ACC112 (cell line): ENCODE results near the gene SMAD2.
A peak's percentile ranks its signal among the peaks of the same experiment; 100 is the strongest.

Source experiments
- H2AFZ ChIP-seq: fragments of 200-600 bp; sonication (generic); one replicate; pipeline ENCODE4 v1.6.0; 2017; ENCODE audit warnings: antibody characterized with exemption, low read length; ENCODE audit not compliant: unreplicated experiment
- H3K27ac ChIP-seq: fragments of 200-600 bp; sonication (generic); 2 replicates; pipeline ENCODE4 v1.5.1; 2014; ENCODE audit warnings: low read depth, mild to moderate bottlenecking, antibody characterized with exemption, low read length, moderate library complexity
- H3K27me3 ChIP-seq: fragments of 200-600 bp; sonication (generic); 2 replicates; pipeline ENCODE4 v1.6.1; 2014; ENCODE audit warnings: mild to moderate bottlenecking, antibody characterized with exemption, low read length, moderate library complexity, mixed read lengths; ENCODE audit not compliant: insufficient read depth
- H3K36me3 ChIP-seq: fragments of 200-600 bp; sonication (generic); 2 replicates; pipeline ENCODE4 v1.6.1; 2016; ENCODE audit warnings: mild to moderate bottlenecking, antibody characterized with exemption, low read length, moderate library complexity, mixed read lengths; ENCODE audit not compliant: insufficient read depth
- H3K4me1 ChIP-seq: fragments of 200-600 bp; sonication (generic); one replicate; pipeline ENCODE4 v1.6.1; 2016; ENCODE audit warnings: low read length, mixed read lengths; ENCODE audit not compliant: insufficient read depth, unreplicated experiment, control insufficient read depth
- H3K4me3 ChIP-seq: fragments of 200-600 bp; sonication (generic); 2 replicates; pipeline ENCODE4 v1.5.1; 2014; ENCODE audit warnings: mild to moderate bottlenecking, low read depth, low read length
- H3K79me2 ChIP-seq: fragments of 200-600 bp; sonication (generic); one replicate; pipeline ENCODE4 v1.6.0; 2016; ENCODE audit warnings: low read length; ENCODE audit not compliant: control insufficient read depth, unreplicated experiment, insufficient read depth

Gene SMAD2

DNA sequence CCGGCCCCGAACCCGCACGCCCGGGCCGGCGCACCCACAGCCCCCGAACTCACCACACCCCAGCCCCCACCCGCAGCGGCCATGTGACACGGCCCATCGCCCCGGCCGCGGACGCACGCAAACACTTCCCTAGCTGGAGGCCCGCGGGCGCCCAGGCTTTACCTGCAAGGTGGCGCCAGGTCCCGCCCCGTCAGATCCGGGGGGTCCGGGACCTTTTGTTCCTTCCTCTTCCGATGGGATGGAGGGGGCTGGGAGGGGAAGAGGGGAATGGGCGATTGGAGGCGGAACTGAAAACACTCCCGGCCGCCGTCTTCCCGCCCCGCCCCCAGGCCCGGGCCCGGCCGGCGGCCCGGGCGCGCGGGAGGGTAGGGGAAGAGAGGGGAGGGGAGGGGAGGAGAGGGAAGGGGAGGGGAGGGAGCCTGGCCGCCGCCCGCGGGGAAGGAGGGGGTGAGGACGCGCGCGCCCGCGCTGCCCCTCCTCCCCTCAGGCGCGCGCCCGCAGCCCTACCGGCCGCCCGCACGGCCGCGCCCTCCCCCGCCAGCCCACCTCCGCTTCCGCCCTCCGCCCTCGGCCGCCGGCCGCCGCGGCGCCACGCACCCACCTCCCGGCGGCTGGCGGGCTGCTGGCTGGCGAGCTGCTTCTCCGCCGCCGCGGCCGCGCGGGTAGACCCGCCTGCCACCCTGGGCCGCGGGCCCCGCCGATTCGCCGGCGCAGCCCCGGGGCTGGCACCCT, at the start of gene SMAD2:
SMAD2 (minus strand) TSS at position 461 of the 732 bp plus-strand sequence. CDS start 33,903 bp downstream, outside the sequence.
- Histone ChIP-seq H3K4me3 (peak within 1 kb of the TSS; percentile 89), H3K79me2 (peaks cover 44% of the 10 kb centered on the region), H3K27me3 (peaks cover 15% of the 10 kb centered on the region; the same call in 1 of the 2 replicates), H3K4me1 (peaks cover 11% of the 10 kb centered on the region), H3K36me3 (no peaks in the 10 kb centered on the region), H3K27ac (peak within 1 kb of the TSS; percentile 92), H2AFZ (peak within 1 kb of the TSS; percentile 71)

DNA sequence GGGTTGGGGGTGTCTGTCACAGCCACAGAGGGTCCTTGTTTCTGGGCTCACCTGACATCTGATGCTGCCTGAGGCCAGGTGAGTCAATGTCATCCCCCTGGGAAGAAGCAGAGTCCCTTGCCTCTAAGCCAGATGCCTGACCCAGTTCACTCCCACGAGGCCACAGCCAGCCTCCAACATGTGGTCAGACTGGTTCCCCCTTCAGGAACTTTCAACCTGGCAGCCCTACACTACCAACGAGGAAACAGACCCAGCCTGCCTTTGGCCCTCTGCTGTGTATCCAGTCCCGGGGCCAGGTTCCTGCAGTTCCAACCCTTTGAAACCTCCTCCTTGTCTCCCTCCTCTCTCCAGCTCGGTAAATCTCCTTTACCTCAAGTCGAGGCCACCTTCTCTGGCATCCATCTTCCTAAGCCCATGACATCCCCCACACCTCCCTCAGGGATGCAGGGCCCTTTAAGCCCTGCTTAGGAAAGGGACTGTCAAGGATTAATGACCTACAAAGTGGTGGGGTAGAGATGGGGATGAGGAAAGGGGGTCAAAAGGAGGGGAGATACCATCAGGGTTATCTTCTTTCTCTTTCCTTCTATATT, 49.2 kb upstream of the SMAD2 start:
- Histone ChIP-seq H3K27me3 (peaks cover 58% of the 10 kb centered on the region), H3K27ac (no peak overlapping the region), H3K79me2 (no peaks in the 10 kb centered on the region), H2AFZ (no peak overlapping the region), H3K36me3 (no peaks in the 10 kb centered on the region), H3K4me1 (no peaks in the 10 kb centered on the region), H3K4me3 (no peak overlapping the region)

DNA sequence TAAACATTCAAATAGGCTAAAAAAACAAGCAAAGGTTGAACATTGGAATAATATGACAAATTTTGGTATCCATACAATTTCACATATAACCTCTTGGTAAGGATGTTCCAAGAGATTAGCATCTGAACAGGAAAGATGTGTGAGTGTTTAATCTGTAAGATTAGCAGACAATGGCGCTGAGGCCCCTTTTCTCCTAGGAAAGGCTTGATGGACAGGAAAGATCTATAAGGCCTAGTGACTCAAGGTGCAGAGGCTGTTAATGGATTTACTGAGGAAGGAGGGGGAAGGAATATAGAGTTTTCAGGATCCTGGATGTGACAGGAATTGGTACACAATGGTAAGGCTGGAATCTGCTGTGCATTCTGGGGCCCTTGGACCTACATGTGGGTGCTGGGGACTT, 48.1 kb upstream of the SMAD2 start:
- Histone ChIP-seq H3K4me3 (no peak overlapping the region), H3K79me2 (no peaks in the 10 kb centered on the region), H3K4me1 (no peaks in the 10 kb centered on the region), H3K27ac (no peak overlapping the region), H3K27me3 (peaks cover 61% of the 10 kb centered on the region), H3K36me3 (no peaks in the 10 kb centered on the region), H2AFZ (no peak overlapping the region)

DNA sequence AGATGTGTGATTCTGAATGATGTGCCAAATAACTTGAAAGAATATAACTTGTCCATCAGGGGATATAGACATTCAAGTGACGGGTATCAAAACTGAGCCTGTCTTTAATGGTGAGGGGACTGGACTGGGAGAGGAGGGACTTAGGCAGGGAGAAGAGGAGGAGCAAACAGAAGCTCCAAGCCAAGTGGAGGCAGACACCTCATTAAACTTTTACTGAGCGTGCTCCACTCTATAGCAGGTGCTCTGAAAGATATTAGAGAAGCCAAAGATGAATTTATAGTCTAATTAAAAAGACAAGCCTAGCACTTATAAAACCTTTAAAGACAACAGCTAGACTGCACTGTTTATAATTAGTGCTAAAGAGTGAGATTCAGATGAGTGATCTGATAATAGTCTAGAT, 47.7 kb upstream of the SMAD2 start:
- H3K36me3 ChIP-seq: no peaks in the 10 kb centered on the region
- no peak overlapping the region for H2AFZ ChIP-seq
- H3K27ac ChIP-seq: no peak overlapping the region
- no peaks in the 10 kb centered on the region for H3K79me2 ChIP-seq
- H3K4me1 ChIP-seq: no peaks in the 10 kb centered on the region
- H3K4me3 ChIP-seq: no peak overlapping the region
- H3K27me3 ChIP-seq: peaks cover 66% of the 10 kb centered on the region

DNA sequence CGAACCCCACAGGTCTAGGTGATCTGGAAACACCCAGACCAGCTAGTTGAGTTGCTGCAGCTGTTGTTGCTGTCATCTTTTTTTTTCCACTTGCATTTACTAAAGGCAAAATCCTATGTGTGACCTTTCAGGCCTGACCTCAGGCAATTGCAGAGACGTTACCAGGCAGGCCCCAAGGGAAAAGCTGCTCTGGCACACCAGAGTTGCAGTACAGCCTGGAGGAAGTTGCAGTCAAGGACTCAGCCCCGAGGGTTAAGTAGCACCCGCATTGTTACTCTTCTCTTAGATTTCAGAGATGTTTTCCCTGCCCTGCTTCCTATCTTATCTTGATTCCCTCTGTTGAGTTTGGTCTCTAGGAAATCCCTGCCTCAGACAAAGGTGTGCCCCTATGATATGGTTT, 45.2 kb upstream of the SMAD2 start:
- Histone ChIP-seq H3K4me3 (no peak overlapping the region), H3K79me2 (no peaks in the 10 kb centered on the region), H3K4me1 (no peaks in the 10 kb centered on the region)

DNA sequence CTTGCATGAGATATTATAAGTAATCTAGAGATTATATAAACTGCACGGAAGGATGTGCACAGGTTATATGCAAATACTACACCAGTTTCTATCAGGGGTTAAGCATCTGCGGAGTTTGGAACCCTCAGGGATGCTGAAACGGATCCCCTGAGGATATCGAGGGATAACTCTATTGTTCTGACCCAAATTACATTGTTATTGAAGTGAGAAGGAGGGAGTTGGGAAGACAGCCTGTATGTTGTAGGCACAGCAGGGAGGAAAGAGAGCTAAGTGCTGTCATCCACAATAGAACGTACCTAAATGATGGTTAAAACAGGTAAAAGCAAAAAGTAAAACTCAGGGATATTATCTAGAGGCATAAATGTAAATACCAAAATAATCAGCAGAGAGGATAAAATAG, 44.6 kb upstream of the SMAD2 start:
- Histone ChIP-seq H2AFZ (no peak overlapping the region), H3K27ac (no peak overlapping the region)

More for the DNA sequence above, 45.2 kb upstream of the SMAD2 start:
- Histone ChIP-seq H3K27ac (no peak overlapping the region), H3K27me3 (peaks cover 81% of the 10 kb centered on the region), H3K36me3 (no peaks in the 10 kb centered on the region), H2AFZ (no peak overlapping the region)

DNA sequence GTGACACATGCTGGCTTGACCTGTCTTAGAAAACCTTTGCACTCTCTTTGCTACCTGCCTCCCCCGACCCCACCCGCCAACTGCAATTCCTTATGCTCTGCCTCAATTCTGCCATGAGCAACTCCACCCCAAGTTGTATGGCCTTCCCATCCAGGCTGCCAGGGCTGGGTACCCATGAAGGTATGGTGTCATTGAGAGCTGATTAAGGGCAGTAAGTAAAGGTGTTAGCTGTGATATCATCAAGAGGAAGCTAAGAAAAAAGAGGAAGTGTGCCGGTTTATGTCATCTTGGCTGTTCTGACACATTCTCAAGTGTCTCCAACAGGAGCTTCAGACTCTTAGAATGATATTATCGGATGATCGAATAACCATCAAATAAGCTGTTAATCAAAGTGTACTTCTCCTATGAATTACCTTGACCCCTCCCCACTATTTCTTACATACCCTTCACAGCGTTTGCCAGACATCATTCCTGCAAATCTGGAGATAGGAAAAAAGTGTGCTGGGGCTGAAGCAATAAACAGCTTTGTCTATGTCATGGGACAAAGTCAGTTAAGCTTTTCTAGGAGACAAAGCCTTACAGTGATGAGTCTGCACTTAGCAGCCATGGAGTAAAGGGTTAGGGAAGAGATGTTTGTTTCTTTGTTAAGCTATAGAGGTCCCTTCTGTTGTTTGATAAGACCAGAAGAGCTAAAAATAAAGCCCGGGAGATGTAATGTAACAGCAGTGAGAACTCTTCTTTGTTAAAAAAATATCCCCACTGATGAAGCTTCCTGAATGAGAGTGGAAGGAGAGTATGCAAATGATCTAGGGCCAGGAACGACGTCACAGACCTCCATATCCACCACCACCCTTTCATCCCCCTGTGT, 40.4 kb upstream of the SMAD2 start:
- Histone ChIP-seq H3K27ac (no peak overlapping the region), H3K36me3 (no peaks in the 10 kb centered on the region), H2AFZ (no peak overlapping the region)

More for the DNA sequence above, 44.6 kb upstream of the SMAD2 start:
- H3K79me2 ChIP-seq: no peaks in the 10 kb centered on the region
- no peaks in the 10 kb centered on the region for H3K4me1 ChIP-seq
- no peaks in the 10 kb centered on the region for H3K36me3 ChIP-seq
- no peak overlapping the region for H3K4me3 ChIP-seq
- peaks cover 76% of the 10 kb centered on the region for H3K27me3 ChIP-seq

DNA sequence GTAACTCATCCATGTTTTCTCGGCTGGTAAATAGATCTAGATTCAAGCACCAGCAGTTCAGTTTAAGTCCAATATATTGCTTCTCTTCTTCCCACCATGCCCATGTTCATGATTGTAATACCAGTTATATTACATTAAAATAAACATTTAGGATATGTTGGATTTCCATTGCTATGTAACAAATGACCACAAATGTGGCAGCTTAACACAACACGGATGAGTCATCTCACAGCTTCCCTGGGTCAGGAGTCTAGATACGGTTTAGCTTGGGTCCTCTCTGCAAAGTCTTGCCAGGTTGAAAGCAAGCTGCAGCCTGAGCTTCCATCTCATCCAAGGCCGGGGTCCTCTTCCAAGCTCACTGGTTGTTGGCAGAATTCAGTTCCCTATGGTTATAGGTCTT, 39.4 kb upstream of the SMAD2 start:
- no peaks in the 10 kb centered on the region for H3K4me1 ChIP-seq
- H3K36me3 ChIP-seq: no peaks in the 10 kb centered on the region
- H3K27ac ChIP-seq: no peak overlapping the region
- no peak overlapping the region for H2AFZ ChIP-seq
- H3K27me3 ChIP-seq: peaks cover 33% of the 10 kb centered on the region
- no peak overlapping the region for H3K4me3 ChIP-seq
- H3K79me2 ChIP-seq: no peaks in the 10 kb centered on the region

More for the DNA sequence above, 40.4 kb upstream of the SMAD2 start:
- Histone ChIP-seq H3K79me2 (no peaks in the 10 kb centered on the region), H3K4me1 (no peaks in the 10 kb centered on the region), H3K4me3 (no peak overlapping the region), H3K27me3 (peaks cover 43% of the 10 kb centered on the region)

DNA sequence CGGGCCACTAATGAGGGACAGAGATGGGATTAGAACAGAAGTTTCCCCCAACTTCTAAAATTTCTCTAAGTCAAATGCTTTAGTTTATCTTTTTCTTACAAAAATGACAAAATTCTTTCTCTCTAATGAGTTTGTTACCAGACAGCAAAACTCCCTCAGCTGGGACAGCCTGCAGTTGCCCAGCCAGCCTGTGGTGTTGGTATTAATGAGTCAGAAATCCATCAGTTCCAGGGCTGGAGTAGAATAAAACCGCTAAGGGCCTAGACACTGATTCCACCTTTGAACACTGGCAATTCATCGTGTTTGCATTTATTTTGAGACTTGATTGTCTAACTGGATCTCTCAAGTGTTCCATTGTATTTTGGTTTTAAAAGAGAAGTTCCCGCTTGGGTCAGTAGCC, 38.3 kb upstream of the SMAD2 start:
- Histone ChIP-seq H3K4me3 (no peak overlapping the region), H3K36me3 (no peaks in the 10 kb centered on the region), H3K4me1 (no peaks in the 10 kb centered on the region), H3K27ac (no peak overlapping the region), H2AFZ (no peak overlapping the region), H3K79me2 (no peaks in the 10 kb centered on the region), H3K27me3 (peaks cover 22% of the 10 kb centered on the region)

DNA sequence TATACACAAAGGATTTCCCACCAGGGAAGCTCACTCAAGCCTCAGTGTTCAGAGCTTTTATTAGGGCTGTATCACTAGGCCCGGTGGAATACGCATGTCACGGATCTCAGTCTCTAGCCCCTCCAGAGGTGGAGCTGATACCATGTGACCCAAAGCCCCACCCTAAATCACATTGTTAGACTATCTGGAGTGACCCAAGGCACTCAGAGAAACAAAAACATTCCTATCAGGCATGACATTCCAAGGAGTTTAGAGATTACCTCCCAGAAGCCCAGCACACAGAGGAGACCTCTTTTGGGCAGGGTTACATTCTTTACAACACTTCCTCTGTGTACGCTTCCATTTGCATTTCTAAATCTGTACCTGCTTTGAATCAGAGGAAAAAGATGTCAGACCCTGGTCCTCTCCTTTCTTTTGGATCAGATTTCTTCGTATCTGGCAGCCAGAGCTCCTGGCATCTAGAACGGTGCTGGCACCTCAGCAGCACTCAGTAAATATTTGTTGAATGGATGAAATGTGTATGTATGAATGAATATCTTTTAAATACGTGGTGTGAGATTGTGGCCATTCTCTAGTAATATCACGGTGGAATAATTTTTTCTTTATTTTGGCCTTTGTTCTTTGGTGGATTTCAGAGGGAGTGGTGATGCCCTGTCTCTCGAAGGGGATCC, 37.7 kb upstream of the SMAD2 start:
- no peaks in the 10 kb centered on the region for H3K4me1 ChIP-seq
- H3K27me3 ChIP-seq: peaks cover 16% of the 10 kb centered on the region
- no peak overlapping the region for H3K27ac ChIP-seq
- no peaks in the 10 kb centered on the region for H3K79me2 ChIP-seq
- no peak overlapping the region for H2AFZ ChIP-seq
- H3K4me3 ChIP-seq: no peak overlapping the region
- H3K36me3 ChIP-seq: no peaks in the 10 kb centered on the region
